GM20431 (cell line): ENCODE measurements around the gene HIP1.
"Not testable (repeated sequence)": the region's sequence is repeated elsewhere in the genome, so short reads cannot be mapped to it uniquely, and the experiment has no call there.

ENCODE experiments used
- in situ Hi-C: fragments of 300-500 bp; cut with MseI, MboI; formaldehyde crosslinking; loops from one replicate; pipeline ENCODE4 v1.15.0; 2020; ENCODE audit warnings: low sequenced_read_pairs; ENCODE audit not compliant: unreplicated experiment

Gene HIP1

DNA sequence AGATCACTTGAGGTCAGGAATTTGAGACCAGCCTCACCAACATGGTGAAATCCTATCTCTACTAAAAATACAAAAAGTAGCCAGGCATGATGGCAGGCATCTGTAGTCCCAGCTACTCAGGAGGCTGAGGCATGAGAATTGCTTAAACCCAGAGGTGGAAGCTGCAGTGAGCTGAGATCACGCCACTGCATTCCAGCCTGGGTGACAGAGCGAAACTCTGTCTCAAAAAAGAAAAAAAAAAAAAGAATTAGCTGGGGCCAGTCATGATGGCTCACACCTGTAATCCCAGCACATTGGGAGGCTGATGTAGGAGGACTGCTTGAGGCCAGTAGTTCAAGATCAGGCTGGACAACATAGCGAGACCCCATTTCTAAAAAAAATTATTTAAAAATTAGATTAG is 21.0 kb downstream of the HIP1 start:
- in situ Hi-C loops = not testable (repeated sequence)

GRCh38 chr7:75716992-75717626 is 21.6 kb downstream of the HIP1 start:
- in situ Hi-C loops = no loop called here

DNA sequence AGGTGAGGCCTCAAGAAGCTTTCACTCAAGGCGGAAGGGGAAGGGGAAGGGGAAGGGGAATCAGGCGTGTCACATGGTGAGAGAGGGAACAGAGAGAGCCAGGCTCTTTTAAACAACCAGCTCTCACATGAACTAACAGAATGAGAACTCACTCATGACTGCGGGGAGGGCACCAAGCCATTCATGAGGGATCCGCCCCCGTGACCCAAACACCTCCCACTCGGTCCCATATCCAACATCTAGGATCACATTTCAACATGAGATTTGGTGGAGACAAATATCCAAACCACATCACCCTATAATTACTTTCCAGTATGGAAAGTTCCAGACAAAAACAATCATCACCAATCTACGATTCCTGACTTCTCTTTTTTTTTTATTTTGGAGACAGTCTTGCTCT is 22.9 kb downstream of the HIP1 start:
- in situ Hi-C loops = no loop called here

DNA sequence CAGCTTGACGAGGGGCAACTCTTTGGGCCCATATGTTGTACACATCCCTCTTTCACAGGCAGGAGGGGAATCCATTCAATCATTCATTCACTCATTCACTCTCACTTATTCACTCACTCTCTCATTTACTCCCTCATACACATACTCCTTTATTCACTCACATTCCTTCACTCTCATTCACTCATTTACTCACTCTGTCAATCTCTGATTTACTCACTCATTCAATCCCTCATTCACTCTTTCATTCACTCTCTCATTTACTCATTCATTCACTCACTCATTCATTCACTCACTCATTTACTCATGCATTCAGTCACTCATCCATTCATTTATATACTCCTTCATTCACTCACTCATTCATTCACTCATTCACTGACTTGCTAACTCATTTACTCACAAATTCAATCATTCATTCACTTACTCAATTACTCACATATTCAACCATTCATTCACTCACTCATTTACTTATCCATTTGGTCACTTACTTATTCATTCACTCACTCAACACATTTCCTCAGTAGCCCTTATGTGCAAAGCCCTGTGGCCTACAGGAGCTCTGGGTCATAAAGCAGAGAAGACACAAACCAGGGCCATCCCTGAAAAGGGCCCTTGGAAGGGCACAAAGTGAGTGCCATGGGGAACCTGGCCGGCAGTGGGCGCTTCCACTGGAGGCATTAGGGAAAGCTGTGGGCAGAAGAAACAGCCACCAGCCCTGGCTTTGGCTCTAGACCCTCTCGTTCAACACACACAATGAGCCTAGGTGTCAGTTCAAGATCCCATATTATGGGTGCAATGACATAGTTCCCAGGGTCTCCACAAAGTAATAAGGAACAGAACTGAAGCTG is 26.0 kb downstream of the HIP1 start:
- in situ Hi-C loops = no loop called here

GRCh38 chr7:75711656-75712514 is 26.9 kb downstream of the HIP1 start:
- in situ Hi-C loops = no loop called here

GRCh38 chr7:75711076-75711475 is 27.7 kb downstream of the HIP1 start:
- in situ Hi-C loops = no loop called here

DNA sequence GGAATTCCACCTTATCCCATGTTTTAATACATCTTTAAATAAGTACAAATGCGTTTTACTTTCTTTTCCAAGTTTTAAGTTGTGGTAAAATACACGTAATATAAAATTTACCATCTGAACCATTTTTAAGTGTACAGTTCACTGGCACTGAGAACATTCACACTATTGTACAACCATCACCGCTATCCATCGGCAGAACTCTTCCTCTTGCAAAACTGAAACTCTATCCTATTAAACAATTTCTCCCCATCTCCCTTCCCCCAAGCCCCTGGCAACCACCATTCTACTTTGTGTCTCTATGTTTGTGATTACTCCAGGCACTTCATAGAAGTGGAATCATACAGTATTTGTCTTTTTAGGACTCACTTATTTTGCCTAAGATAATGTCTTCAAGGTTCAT is 33.8 kb downstream of the HIP1 start:
- in situ Hi-C loops = no loop called here

DNA sequence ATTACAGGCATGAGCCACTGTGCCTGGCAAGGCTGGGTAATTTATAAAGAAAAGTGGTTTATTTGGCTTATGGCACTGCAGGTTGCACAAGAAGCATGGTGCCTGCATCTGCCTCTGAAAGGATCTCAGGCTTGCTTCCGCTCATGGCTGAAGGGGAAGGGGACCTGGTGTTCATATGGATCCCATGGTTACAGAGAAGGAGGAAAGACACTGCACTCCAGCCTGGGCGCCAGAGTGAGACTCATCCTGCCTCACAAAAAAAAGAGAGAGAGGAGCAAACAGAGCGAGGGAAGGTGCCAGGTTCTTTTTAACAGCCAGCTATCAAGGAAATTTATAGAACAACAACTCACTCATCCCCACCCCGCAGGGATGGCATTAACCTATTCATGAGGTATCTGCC is 36.2 kb downstream of the HIP1 start:
- in situ Hi-C loops = no loop called here

- in situ Hi-C loops = no loop called here
Observed at GRCh38 chr7:75699993-75700392, 38.7 kb downstream of the HIP1 start.

- in situ Hi-C loops = no loop called here
Observed at GRCh38 chr7:75698358-75698757, 40.4 kb downstream of the HIP1 start.

GRCh38 chr7:75696263-75697037 is 42.3 kb downstream of the HIP1 start:
- in situ Hi-C loops = no loop called here

- in situ Hi-C loops = no loop called here
Observed at GRCh38 chr7:75694638-75695399, 43.9 kb downstream of the HIP1 start.

GRCh38 chr7:75693668-75694067 is 45.1 kb downstream of the HIP1 start:
- in situ Hi-C loops = not testable (repeated sequence)

DNA sequence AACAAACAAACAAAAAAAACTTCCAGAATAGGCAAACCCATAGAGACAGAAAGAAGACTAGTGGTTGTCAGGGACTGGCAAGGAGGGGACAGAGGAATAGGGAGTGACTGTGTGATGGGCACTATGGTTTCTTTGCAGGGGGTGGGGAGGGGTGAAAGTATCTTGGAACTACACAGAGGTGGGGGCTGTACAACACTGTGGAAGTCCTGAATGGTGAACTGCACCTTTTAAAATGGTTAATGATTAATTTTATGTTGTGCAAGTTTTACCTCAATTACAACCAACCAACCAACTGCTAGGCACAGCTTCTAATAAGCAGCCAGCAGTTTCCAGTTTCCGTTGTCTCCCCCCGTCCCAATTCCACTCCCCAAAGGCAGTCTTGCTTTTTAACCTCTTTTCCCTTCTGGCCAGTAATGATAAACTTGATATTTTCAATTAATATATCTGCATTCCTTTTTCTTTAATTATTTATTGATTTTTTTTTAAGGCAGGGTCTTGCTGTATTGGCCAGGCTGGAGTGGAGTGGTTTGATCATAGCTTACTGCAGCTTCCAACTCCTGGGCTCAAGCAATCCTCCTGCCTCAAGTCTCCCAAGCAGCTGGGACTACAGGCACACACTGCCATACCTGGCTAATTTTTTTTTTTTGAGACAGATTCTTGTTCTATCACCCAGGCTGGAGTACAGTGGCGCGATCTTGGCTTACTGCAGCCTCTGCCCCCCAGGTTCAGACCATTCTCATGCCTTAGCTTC is 46.8 kb downstream of the HIP1 start:
- in situ Hi-C loops = no loop called here

GRCh38 chr7:75690121-75690523 is 48.6 kb downstream of the HIP1 start:
- in situ Hi-C loops = no loop called here

GRCh38 chr7:75689246-75690099 is 49.3 kb downstream of the HIP1 start:
- in situ Hi-C loops = no loop called here

- in situ Hi-C loops = no loop called here
Observed at GRCh38 chr7:75688200-75689136, 50.3 kb downstream of the HIP1 start.
